ENCODE data around the gene AKAP11. TPM values are rescaled to one million over a fixed set of nuclear protein-coding genes. Genes with fewer than 3 reads are reported as not detected.

AKAP11 gene
- total RNA-seq, 1 donor from 2014 or later = 13.0 TPM

DNA sequence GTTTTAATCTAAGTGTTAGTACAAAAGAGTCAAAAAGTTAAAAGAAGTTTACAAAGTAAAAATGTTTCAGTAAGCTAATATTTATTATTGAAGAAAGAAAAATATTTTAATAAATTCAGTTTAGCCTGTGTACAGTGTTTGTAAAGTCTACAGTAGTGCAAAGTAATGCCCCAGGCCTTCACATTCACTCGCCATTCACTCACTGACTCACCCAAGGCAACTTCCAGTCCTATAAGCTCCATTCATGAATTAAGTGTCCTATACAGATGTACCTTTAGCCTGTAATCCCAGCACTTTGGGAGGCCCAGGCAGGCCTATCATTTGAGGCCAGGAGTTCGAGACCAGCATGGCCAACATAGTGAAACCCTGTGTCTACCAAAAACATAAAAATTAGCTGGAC is 24.1 kb upstream of the AKAP11 start:
- TF ChIP-seq CTCF (IDR thresholded peaks at IDR 0.05) = no peak
- Histone ChIP-seq H3K27ac (no peak overlapping the region), H3K27me3 (no peaks in the 10 kb centered on the region), H3K4me3 (no peak overlapping the region), H3K9me3 (no peaks in the 10 kb centered on the region), H3K4me1 (no peaks in the 10 kb centered on the region), H3K36me3 (no peaks in the 10 kb centered on the region)
- intact Hi-C loops (cut with DNase I) = no loop called here
- DNase-seq (ENCODE audit: low spot score in 2 of 2) = no peak

DNA sequence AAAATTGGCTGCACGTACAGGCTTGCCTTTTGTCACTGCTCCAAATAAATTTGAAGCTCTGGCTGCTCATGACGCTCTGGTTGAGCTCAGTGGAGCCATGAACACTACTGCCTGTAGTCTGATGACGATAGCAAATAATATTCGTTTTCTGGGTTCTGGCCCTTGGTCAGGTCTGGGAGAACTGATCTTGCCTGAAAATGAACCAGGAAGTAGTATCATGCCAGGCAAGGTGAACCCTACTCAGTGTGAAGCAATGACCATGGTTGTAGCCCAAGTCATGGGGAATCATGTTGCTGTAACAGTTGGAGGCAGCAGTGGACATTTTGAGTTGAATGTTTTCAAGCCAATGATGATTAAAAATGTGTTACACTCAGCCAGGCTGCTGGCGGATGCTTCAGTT is 16.1 kb upstream of the AKAP11 start:
- H3K4me3 ChIP-seq = peak overlapping the region in 1 of 2 donors; percentile 31
- DNase-seq (ENCODE audit: low spot score in 2 of 2) = no peak
- no peaks in the 10 kb centered on the region for H3K4me1 ChIP-seq
- H3K27me3 ChIP-seq = no peaks in the 10 kb centered on the region
- no peaks in the 10 kb centered on the region for H3K9me3 ChIP-seq
- no peak overlapping the region for H3K27ac ChIP-seq
- no peak for TF ChIP-seq CTCF (IDR thresholded peaks at IDR 0.05)
- intact Hi-C loops (cut with DNase I) = no loop called here
- no peaks in the 10 kb centered on the region for H3K36me3 ChIP-seq

GRCh38 chr13:42258747-42259146 is 13.2 kb upstream of the AKAP11 start:
- H3K4me1 ChIP-seq = no peaks in the 10 kb centered on the region
- intact Hi-C loops (cut with DNase I) = no loop called here
- H3K9me3 ChIP-seq = no peaks in the 10 kb centered on the region
- no peak for DNase-seq (ENCODE audit: low spot score in 2 of 2)
- H3K27me3 ChIP-seq = no peaks in the 10 kb centered on the region
- TF ChIP-seq CTCF (IDR thresholded peaks at IDR 0.05) = no peak
- no peaks in the 10 kb centered on the region for H3K36me3 ChIP-seq
- no peak overlapping the region for H3K4me3 ChIP-seq
- H3K27ac ChIP-seq = no peak overlapping the region

DNA sequence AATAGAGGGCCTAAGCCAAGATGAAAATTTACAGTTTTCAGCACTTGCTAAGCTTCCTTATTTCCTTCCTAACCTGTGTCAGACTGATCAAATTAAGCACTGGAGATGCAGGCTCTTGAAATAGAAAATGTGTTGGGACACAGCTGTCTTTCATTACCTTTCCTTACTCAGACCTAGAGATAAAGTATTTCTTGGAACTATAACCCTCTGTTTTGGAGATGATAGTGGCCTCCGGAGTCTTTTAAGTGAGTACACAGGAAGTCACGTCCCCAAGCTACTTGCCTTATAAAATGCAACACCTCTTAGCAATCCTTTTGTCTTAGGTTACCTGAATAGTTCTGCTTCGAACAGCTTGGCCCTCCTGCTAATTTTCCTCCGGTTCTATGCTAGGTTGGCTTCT is 12.4 kb upstream of the AKAP11 start:
- no peak for DNase-seq (ENCODE audit: low spot score in 2 of 2)
- H3K36me3 ChIP-seq = no peaks in the 10 kb centered on the region
- no peaks in the 10 kb centered on the region for H3K9me3 ChIP-seq
- no peaks in the 10 kb centered on the region for H3K27me3 ChIP-seq
- TF ChIP-seq CTCF (IDR thresholded peaks at IDR 0.05) = no peak
- no peak overlapping the region for H3K27ac ChIP-seq
- H3K4me1 ChIP-seq = no peaks in the 10 kb centered on the region
- intact Hi-C loops (cut with DNase I) = no loop called here
- H3K4me3 ChIP-seq = no peak overlapping the region

GRCh38 chr13:42260903-42261654 is 10.9 kb upstream of the AKAP11 start:
- Histone ChIP-seq H3K9me3 (no peaks in the 10 kb centered on the region), H3K4me1 (no peaks in the 10 kb centered on the region), H3K36me3 (no peaks in the 10 kb centered on the region), H3K27ac (no peak overlapping the region), H3K27me3 (no peaks in the 10 kb centered on the region), H3K4me3 (no peak overlapping the region)
- no peak for DNase-seq (ENCODE audit: low spot score in 2 of 2)
- TF ChIP-seq CTCF (IDR thresholded peaks at IDR 0.05) = no peak
- intact Hi-C loops (cut with DNase I) = no loop called here

- intact Hi-C loops (cut with DNase I) = no loop called here
Measured at GRCh38 chr13:42266473-42266872, 5.5 kb upstream of the AKAP11 start.

More at GRCh38 chr13:42266473-42266872, 5.5 kb upstream of the AKAP11 start:
- no peak for DNase-seq (ENCODE audit: low spot score in 2 of 2)
- Histone ChIP-seq H3K36me3 (no peaks in the 10 kb centered on the region), H3K27me3 (no peaks in the 10 kb centered on the region), H3K27ac (no peak overlapping the region), H3K4me3 (no peak overlapping the region), H3K9me3 (no peaks in the 10 kb centered on the region), H3K4me1 (no peaks in the 10 kb centered on the region)
- no peak for TF ChIP-seq CTCF (IDR thresholded peaks at IDR 0.05)

All from ascending aorta (tissue), 2 donors.